ENCODE results near the gene POP7.

GRCh38 chr7:100696123-100696521 is 9.8 kb upstream of the POP7 start:
- TF ChIP-seq CTCF (IDR thresholded peaks at IDR 0.05) (no peak), ZFX (IDR thresholded peaks at IDR 0.05; ENCODE audit: borderline replicate concordance) (no peak)
